Fibroblast of mammary gland (primary cell): ENCODE measurements around the gene KIF22.

Experiments used
- DNase-seq: peaks from one replicate; pipeline ENCODE4 v3.0.0-alpha.2; 2010; ENCODE audit warnings: low read depth
- H3K4me3 ChIP-seq: 2 replicates; pipeline ENCODE4 v1.5.1; 2011; ENCODE audit warnings: low read depth, mild to moderate bottlenecking, low read length, moderate library complexity; ENCODE audit not compliant: control insufficient read depth
- CTCF ChIP-seq: conservative IDR thresholded peaks from 2 replicates; pipeline ENCODE4 v1.5.1; 2011; ENCODE audit warnings: low read depth, low read length, inconsistent platforms; ENCODE audit not compliant: control insufficient read depth, insufficient read depth

The KIF22 gene

GRCh38 chr16:29805232-29806098 is 14.9 kb downstream of the KIF22 start:
- DNase-seq = peak; percentile 96
- peak overlapping the region; percentile 75 for H3K4me3 ChIP-seq
- TF ChIP-seq CTCF = no peak

GRCh38 chr16:29806099-29806579 is 15.6 kb downstream of the KIF22 start, which contains the start of gene MAZ:
MAZ (plus strand) TSS chr16:29806529; CDS start chr16:29806702, 173 bp downstream.
- H3K4me3 ChIP-seq = peak within 1 kb of the TSS; percentile 75
- TF ChIP-seq CTCF = no peak
- DNase-seq = peak; percentile 92

- H3K4me3 ChIP-seq = peak overlapping the region; percentile 74
- DNase-seq = peak; percentile 46
- TF ChIP-seq CTCF = no peak
Observed at GRCh38 chr16:29806641-29807425, 16.3 kb downstream of the KIF22 start.

GRCh38 chr16:29807426-29808218 is 17.1 kb downstream of the KIF22 start:
- DNase-seq = peak; percentile 91
- peak overlapping the region; percentile 74 for H3K4me3 ChIP-seq
- TF ChIP-seq CTCF = peak; percentile 39

GRCh38 chr16:29808219-29808900 is 17.8 kb downstream of the KIF22 start:
- peak overlapping the region; percentile 74 for H3K4me3 ChIP-seq
- DNase-seq = no peak
- no peak for TF ChIP-seq CTCF
